Neural cell (in vitro differentiated cells): ENCODE measurements around the gene NRG3.

ENCODE experiments used
- EP300 ChIP-seq: fragments of 450-650 bp; conservative IDR thresholded peaks from 2 replicates; pipeline ENCODE4 v1.6.1; 2014; ENCODE audit warnings: antibody characterized with exemption, mild to moderate bottlenecking, moderate library complexity; ENCODE audit not compliant: poor library complexity, severe bottlenecking
- EZH2 ChIP-seq: fragments of 200-600, 300-800 bp; shearing (Covaris generic), sonication (generic); IDR thresholded peaks from 2 replicates; pipeline ENCODE4 v1.6.1; 2014; ENCODE audit warnings: antibody characterized with exemption, low read length, borderline replicate concordance, mild to moderate bottlenecking; ENCODE audit not compliant: insufficient read depth, poor library complexity, severe bottlenecking
- MXI1 ChIP-seq: fragments of 450-650 bp; conservative IDR thresholded peaks from 2 replicates; pipeline ENCODE4 v1.6.1; 2014; ENCODE audit warnings: antibody characterized with exemption, mild to moderate bottlenecking; ENCODE audit not compliant: poor library complexity, severe bottlenecking
- POLR2AphosphoS5 ChIP-seq: IDR thresholded peaks from 2 replicates; pipeline ENCODE4 v1.6.1; 2012
- RAD21 ChIP-seq: fragments of 450-650 bp; conservative IDR thresholded peaks from 2 replicates; pipeline ENCODE4 v1.6.1; 2014; ENCODE audit warnings: antibody characterized with exemption, mild to moderate bottlenecking, moderate library complexity
- SMC3 ChIP-seq: fragments of 450-650 bp; conservative IDR thresholded peaks from 2 replicates; pipeline ENCODE4 v1.6.1; 2014; ENCODE audit warnings: antibody characterized with exemption, mild to moderate bottlenecking, moderate library complexity; ENCODE audit not compliant: poor library complexity
- TAF1 ChIP-seq: IDR thresholded peaks from 2 replicates; pipeline ENCODE4 v1.6.1; 2012; ENCODE audit warnings: low read depth
- TF ChIP-seq, protein P1 (sequence below): fragments of 450-650 bp; IDR thresholded peaks from 2 replicates; pipeline ENCODE4 v1.5.1; 2014; ENCODE audit warnings: antibody characterized with exemption, mild to moderate bottlenecking, moderate library complexity; ENCODE audit not compliant: poor library complexity, severe bottlenecking
- TF ChIP-seq, protein P2 (sequence below): IDR thresholded peaks from 2 replicates; pipeline ENCODE4 v1.6.1; 2012; ENCODE audit warnings: borderline replicate concordance

DNA sequence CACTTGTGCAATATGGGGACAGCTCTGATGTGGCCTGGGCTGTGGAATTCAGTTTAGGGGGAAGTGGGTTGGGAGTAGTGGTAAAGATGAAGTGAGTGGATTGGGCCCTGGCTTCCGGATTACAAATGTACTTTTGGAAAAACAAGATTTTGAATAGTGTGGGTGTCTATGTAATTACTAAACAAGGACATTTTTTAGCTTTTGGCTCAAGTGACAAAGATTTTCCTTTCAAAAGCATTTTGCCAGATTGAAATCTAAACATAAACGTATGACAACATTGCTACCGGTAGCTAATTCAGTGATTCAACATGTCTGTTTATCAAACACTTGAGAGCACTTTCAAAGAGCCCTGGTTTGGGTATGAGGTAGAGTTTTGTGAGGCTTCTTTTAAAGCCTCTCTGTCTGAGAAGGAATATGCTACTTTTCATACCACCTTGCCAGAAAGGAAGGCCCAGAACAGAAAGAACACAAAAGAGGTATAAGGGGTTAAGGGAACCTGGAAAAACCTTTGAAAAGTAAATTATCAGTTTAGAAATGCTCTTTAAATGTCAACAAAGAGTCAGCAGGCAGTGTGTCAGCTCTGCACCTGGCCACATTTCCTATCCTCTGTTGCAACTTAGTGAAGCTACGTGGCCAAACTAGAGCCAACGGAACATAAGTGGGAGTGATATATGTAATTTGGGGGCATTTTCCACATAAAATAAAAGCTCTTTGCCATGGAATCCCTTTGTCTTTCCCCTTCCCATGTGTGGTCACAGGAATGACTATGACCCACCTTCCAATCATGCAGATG lies 516.1 kb downstream of the NRG3 start:
- no peak for TF ChIP-seq MXI1
- TF ChIP-seq, protein P1, sequence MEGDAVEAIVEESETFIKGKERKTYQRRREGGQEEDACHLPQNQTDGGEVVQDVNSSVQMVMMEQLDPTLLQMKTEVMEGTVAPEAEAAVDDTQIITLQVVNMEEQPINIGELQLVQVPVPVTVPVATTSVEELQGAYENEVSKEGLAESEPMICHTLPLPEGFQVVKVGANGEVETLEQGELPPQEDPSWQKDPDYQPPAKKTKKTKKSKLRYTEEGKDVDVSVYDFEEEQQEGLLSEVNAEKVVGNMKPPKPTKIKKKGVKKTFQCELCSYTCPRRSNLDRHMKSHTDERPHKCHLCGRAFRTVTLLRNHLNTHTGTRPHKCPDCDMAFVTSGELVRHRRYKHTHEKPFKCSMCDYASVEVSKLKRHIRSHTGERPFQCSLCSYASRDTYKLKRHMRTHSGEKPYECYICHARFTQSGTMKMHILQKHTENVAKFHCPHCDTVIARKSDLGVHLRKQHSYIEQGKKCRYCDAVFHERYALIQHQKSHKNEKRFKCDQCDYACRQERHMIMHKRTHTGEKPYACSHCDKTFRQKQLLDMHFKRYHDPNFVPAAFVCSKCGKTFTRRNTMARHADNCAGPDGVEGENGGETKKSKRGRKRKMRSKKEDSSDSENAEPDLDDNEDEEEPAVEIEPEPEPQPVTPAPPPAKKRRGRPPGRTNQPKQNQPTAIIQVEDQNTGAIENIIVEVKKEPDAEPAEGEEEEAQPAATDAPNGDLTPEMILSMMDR = no peak
- no peak for TF ChIP-seq RAD21
- TF ChIP-seq EP300 = no peak
- TF ChIP-seq, protein P2, sequence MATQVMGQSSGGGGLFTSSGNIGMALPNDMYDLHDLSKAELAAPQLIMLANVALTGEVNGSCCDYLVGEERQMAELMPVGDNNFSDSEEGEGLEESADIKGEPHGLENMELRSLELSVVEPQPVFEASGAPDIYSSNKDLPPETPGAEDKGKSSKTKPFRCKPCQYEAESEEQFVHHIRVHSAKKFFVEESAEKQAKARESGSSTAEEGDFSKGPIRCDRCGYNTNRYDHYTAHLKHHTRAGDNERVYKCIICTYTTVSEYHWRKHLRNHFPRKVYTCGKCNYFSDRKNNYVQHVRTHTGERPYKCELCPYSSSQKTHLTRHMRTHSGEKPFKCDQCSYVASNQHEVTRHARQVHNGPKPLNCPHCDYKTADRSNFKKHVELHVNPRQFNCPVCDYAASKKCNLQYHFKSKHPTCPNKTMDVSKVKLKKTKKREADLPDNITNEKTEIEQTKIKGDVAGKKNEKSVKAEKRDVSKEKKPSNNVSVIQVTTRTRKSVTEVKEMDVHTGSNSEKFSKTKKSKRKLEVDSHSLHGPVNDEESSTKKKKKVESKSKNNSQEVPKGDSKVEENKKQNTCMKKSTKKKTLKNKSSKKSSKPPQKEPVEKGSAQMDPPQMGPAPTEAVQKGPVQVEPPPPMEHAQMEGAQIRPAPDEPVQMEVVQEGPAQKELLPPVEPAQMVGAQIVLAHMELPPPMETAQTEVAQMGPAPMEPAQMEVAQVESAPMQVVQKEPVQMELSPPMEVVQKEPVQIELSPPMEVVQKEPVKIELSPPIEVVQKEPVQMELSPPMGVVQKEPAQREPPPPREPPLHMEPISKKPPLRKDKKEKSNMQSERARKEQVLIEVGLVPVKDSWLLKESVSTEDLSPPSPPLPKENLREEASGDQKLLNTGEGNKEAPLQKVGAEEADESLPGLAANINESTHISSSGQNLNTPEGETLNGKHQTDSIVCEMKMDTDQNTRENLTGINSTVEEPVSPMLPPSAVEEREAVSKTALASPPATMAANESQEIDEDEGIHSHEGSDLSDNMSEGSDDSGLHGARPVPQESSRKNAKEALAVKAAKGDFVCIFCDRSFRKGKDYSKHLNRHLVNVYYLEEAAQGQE = no peak
- TF ChIP-seq SMC3 = no peak
- no peak for TF ChIP-seq EZH2
- no peak for TF ChIP-seq POLR2AphosphoS5
- TF ChIP-seq TAF1 = no peak
